Mammary epithelial cell (primary cell): Measurements from ENCODE around the gene CYTH2.

Experiments
- EZH2 ChIP-seq: IDR thresholded peaks from 2 replicates; pipeline ENCODE4 v1.6.1; 2012; ENCODE audit warnings: low read length, inconsistent platforms, borderline replicate concordance
- TF ChIP-seq, protein P1 (sequence below), 2 donors: IDR thresholded peaks in 1 of 2; conservative IDR thresholded peaks in 1 of 2; 2 replicates each; pipeline ENCODE4 v1.5.1; 2011 to 2012; ENCODE audit warnings: inconsistent platforms in 2 of 2, low read length in 2 of 2, mild to moderate bottlenecking in 2 of 2, control low read depth in 1 of 2, low read depth in 1 of 2; ENCODE audit not compliant: insufficient read depth in 1 of 2; ENCODE audit errors: extremely low read depth in 1 of 2

DNA sequence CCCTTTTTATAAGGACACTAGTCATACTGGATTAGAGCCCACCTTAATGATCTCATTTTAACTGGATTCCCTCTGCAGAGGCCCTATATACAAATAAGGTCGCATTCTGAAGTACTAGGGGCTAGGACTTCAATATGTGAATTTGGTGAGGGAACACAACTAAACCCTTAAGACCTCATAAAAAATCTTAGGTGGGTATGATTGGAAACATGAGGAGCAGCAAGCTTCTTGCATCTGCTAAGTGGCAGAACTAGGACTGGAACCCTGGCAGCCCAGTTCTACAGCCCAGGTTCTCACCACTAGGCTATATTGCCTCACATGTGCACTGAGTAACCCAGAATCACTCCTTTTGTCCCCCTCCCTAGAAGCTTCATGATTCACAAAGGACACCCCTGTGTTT, 40.5 kb upstream of the CYTH2 start:
- TF ChIP-seq, protein P1, sequence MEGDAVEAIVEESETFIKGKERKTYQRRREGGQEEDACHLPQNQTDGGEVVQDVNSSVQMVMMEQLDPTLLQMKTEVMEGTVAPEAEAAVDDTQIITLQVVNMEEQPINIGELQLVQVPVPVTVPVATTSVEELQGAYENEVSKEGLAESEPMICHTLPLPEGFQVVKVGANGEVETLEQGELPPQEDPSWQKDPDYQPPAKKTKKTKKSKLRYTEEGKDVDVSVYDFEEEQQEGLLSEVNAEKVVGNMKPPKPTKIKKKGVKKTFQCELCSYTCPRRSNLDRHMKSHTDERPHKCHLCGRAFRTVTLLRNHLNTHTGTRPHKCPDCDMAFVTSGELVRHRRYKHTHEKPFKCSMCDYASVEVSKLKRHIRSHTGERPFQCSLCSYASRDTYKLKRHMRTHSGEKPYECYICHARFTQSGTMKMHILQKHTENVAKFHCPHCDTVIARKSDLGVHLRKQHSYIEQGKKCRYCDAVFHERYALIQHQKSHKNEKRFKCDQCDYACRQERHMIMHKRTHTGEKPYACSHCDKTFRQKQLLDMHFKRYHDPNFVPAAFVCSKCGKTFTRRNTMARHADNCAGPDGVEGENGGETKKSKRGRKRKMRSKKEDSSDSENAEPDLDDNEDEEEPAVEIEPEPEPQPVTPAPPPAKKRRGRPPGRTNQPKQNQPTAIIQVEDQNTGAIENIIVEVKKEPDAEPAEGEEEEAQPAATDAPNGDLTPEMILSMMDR (conservative IDR thresholded peaks at IDR 0.05 in 1 of 2, IDR thresholded peaks at IDR 0.05 in 1 of 2; ENCODE audit: extremely low read depth in 1 of 2, insufficient read depth in 1 of 2, low read depth in 1 of 2, low read length in 2 of 2), result no peak
- no peak for TF ChIP-seq EZH2
